GM18951 (cell line): ENCODE results near the gene TIGAR.

Source experiments
- POLR2A ChIP-seq: IDR thresholded peaks from 4 replicates; pipeline ENCODE4 v1.6.1; 2011; ENCODE audit warnings: mild to moderate bottlenecking; ENCODE audit not compliant: insufficient read length, insufficient read depth; ENCODE audit errors: extremely low read depth
- in situ Hi-C: fragments of 300-500 bp; cut with MboI; formaldehyde crosslinking; loops from one replicate; pipeline ENCODE4 v1.12.0; 2022; ENCODE audit warnings: low sequenced_read_pairs, mixed read lengths, inconsistent platforms; ENCODE audit not compliant: unreplicated experiment

Gene TIGAR

DNA sequence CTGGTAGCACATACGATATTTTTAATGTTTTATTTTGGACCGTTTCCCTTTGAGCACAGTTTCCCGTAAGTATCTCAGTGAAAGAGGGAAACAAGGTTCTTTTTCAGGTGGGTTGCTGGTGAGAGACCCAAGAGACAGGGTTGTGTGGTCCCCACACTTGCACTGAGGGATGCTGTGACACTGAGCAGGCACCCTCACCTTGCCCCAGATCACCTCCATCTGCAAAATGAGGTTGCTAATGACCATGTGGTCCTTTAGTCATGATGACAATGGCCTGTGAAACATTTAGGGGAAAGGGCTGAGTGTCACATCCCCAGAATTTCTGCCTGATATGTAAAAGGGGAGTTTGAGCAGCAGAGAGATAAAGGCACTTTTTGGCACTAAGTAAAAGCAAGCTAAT, 43.2 kb upstream of the TIGAR start:
- in situ Hi-C loops = loop anchor here (5.0 to 10.0 kb wide), 2 partner anchors 133 to 171 kb away; no protein-coding TSS in a partner anchor
- TF ChIP-seq POLR2A = no peak

DNA sequence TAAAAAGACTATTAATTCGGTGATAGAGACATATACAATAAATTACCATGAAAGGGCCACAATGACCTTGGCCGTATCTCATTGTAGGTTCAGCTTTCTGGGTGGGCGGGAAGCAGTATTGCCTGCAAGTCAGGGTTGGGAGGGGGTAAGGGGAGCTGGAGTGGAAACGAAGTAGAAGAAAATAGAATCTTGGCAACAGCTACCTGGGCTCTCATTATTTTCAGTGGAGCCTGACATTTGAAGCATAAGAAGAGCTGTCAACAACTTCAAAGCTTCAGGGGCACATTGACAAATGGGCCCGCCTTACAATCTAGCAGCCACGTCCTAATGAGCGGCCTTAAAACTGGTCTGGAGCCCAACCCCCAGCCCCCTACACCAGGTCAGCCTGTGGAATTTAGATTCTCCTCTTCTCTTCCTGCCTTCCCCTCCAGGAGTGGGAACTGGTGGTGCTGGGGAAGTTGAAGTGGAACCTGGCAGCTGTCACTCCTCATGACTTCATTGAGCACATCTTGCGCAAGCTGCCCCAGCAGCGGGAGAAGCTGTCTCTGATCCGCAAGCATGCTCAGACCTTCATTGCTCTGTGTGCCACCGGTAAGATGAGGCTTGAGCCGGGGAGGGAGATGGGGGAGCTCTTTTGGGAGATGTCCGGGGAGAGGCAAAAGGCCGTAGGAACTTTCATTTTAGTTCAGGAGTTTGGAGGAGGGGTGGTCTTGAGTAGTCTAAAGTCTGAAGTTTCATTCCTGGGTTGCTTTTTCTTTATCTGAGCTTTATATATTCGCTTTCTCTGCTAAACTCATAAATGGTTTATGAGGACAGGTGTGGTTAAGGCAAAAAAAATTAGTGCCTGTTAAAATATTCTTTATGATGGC, 42.5 kb upstream of the TIGAR start:
- peak; percentile 43 for TF ChIP-seq POLR2A
- in situ Hi-C loops = loop anchor here (5.0 to 10.0 kb wide), 2 partner anchors 134 to 171 kb away; no protein-coding TSS in a partner anchor

DNA sequence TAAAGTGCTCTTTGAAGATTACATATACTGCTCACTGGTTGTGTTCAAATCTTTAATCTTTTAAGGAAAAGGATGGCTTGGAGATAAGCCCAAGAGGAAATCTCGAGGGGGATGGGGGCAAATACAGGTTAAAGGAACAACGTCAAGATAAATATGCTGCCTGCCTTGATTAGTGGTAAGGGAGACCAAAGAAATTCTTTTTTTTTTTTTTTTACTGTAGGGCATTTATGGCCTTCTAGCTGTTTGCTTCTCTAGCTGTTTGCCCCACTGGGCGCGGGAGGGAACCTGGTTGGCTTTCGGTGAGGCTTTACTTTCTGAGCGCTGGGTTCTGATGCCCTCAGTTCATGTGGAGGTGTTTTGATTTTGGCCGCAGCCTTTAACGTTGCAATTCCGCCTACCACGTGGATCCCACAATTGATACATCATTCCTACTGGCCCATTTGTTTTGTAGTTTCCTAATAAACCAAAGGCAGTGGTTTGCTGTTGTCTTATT, 41.8 kb upstream of the TIGAR start:
- in situ Hi-C loops = loop anchor here (5.0 to 10.0 kb wide), 2 partner anchors 134 to 172 kb away; no protein-coding TSS in a partner anchor

DNA sequence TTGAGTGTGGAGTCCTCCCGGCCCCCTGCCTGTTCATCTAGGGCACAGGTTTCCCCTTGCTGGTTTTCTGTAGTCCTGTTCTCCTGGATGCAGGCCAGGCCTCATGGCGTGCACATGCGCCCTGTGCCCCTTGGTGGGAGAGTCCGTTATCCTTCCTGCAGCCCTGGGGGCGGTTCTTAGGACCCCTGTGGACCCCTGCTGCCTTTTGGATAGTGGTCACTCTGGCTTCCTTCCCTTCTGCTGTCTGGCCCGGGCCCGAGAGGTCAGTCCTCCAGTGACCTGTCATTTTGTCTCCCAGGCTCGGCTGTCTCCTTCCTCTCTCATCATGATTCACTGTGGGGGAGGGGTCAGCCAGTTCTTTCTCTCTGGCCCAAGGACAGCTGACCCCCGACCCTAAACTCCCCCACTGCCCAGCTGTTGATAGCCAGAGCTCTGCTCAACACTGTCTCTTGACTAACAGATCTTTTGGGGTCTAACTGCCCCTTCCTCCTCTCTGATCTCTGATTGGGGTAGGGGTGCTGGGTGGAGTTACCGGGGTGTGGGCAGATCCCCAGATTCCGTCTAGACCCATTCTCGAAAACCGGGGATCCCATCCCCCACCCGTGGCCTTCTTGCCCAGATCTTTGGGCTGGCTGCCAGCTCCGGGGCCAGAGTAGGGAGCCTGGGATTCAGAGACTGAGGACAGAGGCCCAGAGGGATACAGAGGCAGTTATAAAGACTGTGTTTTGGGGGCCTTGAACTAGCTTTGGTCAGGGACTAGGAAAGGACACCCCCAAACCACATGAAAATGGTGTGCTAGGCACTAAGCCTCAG, 40.5 kb upstream of the TIGAR start:
- TF ChIP-seq POLR2A = no peak
- in situ Hi-C loops = loop anchor here (10.0 kb wide), 1 partner anchor 386 kb away; no protein-coding TSS in a partner anchor

More for the DNA sequence above, 41.8 kb upstream of the TIGAR start:
- TF ChIP-seq POLR2A = no peak

DNA sequence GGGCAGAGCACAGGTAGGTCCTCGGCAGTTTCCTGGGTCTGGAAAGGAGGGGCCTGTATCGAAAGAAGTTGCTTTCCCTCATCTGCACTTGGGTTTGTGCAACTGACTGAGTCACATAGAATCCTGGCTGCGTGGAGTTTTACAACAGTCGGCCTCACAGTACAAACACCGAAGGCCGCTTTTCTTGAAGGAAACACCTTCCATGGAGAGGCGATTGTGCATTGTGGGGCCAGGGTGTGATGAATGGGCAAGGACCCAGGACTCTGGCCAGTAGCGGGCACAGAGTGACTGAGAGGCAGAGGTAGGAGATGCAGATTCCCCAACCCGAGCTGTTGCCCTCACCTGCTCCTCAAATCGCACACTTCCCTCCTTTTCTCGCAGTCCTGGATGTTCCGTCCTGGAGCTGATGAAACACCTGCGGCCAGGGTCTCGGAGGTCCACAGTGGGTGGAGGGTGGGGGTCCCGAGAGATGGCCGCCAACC, 39.8 kb upstream of the TIGAR start:
- TF ChIP-seq POLR2A = peak; percentile 9

DNA sequence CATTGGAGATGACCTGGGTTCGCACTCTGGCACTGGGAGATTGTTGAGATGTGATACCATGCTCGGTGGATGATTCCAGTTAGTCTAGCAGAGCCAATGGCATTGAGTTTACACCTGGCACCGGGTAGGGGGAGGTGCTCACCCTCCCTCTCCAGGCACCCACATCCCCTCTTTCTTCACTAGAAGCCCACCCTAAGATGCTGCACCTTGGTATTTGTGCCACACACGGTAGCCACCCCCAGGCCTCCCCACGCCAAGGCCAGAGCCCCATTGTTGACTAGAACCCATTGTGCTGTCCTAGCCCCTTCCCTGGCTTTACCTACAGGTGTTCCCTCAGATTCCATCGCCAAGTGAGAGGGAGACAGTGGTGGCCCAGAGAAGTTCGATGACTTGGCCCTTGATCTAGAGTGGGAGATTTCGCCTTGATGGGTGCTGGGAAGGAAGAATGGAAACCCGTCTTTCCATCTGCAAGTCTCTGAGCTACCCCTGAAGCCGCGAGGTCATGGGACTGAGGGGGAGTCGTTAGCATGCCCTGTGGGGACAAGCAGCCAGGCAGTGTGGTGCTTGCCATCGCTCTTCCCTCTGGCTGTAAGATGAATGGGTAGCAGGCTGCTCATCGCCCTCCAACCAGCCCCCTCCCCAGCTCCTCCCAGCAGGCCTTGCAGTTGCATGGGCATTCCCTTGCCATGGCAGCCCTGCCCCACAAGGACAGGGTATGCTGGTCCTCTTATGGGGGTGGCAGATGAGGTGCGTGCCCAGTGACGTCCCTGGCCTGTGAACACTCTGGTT, 38.7 kb upstream of the TIGAR start:
- peak; percentile 33 for TF ChIP-seq POLR2A
- in situ Hi-C loops = loop anchor here (10.0 kb wide), 1 partner anchor 387 kb away; no protein-coding TSS in a partner anchor

More for the DNA sequence above, 39.8 kb upstream of the TIGAR start:
- in situ Hi-C loops = loop anchor here (10.0 kb wide), 1 partner anchor 386 kb away; no protein-coding TSS in a partner anchor

DNA sequence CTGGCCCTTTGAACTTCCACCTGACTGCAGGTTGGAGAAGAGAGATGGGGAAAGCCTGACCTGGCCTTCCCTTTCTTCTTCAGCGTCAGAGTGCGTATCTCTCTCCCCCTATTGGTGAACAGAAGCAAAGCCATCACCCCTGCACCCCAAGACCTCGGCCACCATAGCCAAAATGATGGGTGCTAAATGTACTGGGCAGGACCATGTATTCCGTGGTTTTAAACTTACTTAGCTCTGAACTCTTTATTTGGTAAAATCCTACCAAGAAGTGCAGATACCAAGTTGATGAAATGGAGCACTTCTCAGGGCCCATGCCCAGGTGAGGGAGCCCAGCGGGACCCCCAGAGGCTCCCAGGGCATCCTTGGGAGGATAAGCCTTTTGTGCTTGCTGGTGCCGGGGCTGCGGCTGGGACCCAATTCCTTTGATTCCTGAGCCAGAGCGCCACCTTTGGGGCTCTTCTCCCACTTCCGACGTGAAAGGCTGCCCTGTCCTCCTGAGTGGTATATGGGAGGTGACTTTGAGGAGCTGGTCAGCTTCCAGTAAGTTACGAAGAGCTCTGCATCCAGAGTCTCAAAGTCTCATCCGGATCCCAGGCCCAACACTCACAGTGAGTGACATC, 38.0 kb upstream of the TIGAR start:
- in situ Hi-C loops = loop anchor here (10.0 kb wide), 1 partner anchor 388 kb away; no protein-coding TSS in a partner anchor
- TF ChIP-seq POLR2A = no peak

DNA sequence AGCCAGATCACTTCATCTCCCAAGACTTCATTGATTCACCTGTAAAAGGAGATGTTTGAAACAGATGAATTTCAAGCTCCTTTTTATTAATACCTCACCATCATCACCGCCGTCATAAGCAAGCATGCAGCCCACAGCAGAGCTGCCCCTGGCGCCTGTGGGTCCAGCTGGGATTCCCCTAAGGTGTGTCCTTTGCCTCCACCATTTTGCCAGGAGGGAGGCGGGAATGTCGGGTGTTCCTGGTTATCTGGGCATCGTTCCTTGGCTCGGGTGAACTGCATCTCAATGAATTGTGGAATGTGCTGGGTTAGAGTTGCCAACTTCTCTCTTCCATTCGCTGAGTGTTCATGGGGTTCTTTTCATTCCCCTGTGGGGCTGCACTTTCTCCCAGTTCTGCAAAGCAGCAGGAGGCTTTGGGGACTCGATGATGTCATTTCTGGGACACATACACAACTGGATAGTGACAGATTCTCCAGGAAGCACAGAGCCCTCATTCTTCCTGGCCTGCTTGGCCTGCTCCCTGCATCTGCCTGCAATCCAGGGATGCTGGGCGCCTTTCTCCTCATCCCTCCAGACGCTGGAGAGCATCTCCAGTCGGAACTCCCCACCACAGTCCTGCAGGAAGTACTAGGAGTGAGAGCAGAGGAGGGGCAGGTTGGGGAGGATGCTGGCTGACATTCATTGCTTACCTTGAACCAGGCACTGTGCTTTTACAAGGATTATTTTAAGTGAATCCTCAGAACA, 37.3 kb upstream of the TIGAR start:
- TF ChIP-seq POLR2A = no peak
- in situ Hi-C loops = loop anchor here (10.0 kb wide), 1 partner anchor 389 kb away; no protein-coding TSS in a partner anchor

DNA sequence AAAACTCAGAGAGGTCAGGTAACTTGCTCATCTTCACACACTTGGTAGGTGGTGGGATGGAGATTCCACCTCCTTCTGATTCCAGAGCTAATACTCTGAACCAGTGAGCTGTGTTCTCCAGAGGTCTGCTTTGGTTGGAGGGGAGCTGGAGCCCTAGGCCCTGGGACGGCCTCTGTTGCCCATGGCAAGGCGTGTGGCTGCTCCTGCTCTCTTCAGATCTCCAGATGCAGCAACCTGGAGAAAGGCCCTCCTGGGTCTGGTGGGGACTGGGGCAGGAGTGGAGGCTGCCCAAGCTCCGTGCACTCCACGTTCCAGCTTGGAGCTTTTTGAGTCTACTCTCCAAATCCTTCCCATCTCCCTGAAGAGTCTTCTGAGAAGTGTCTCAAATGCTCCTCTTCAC, 36.7 kb upstream of the TIGAR start:
- in situ Hi-C loops = loop anchor here (10.0 kb wide), 1 partner anchor 390 kb away; no protein-coding TSS in a partner anchor
- no peak for TF ChIP-seq POLR2A

DNA sequence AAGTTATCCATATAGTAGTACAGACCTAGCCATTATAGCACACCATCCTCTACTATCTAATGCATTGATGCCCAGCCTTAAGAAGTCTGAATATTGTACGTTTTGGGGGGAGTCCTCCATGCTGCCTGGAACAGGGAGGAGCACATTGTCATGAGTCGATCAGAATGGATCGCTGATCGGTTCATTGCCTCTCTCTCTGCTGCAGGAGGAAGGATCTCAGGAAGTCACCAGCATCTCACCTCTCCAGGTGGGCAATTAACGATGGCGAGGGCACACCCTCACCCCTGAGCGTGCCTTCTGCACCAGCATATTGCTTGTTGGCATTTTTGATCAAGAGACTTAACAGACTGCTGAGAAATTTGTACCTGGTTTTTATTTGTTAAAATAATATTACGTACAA, 35.9 kb upstream of the TIGAR start:
- in situ Hi-C loops = loop anchor here (5.0 to 10.0 kb wide), 2 partner anchors 293 to 390 kb away; no protein-coding TSS in a partner anchor
- TF ChIP-seq POLR2A = no peak

DNA sequence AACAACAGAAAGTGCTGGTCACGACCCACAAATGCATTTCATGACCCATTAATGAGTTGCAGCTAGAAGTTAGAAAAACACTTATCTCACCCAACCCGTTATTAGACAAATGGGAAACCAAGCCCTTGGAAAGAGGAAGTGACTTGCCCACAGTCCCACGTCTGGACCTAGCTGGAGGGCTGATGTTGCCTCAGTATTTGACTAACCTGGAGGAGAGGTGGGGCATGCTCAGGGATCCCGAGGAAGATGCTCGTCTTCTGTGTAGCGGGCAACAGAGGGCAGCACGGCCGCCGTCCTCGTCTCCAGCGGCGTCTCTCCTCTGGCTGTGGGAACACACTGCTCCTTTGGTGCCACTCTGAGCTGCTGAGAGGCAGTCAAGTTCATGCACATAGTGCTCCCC, 34.8 kb upstream of the TIGAR start:
- TF ChIP-seq POLR2A = peak; percentile 16
- in situ Hi-C loops = loop anchor here (5.0 to 10.0 kb wide), 2 partner anchors 294 to 391 kb away; no protein-coding TSS in a partner anchor

DNA sequence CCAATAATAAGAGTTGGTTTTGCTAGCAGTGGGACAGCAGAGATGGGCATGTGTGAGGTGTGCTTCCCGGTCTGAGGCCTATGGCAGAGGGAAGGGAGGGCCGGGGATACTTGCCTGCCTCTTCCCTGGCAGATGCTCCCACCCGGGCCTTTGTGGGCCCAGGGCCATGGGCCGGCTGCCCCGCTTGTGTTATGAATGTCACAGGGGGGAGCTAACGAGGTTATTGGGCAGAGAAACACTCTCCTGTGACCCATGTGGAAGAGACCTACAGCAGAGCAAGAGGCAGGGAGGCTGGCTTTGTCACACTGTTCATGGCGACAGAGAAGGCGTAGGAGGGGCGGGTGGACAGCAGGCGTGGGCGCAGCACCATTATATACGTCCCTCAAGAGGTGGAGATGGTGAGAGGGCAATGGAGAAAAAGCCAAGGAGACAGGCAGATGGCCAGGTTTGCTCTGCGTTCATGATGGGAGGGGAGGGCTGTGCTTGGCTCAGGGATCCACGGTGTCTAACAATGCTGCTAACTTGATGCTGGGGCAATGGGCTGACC, 34.2 kb upstream of the TIGAR start:
- no peak for TF ChIP-seq POLR2A
- in situ Hi-C loops = loop anchor here (5.0 to 10.0 kb wide), 2 partner anchors 295 to 392 kb away; no protein-coding TSS in a partner anchor
